WI38 (cell line): ENCODE data around the gene MKNK2.

Experiments used
- H3K4me3 ChIP-seq: 2 replicates; pipeline ENCODE4 v1.5.1; 2011; ENCODE audit warnings: low read depth, mild to moderate bottlenecking, control low read depth, low read length
- TF ChIP-seq, protein P1 (sequence below): IDR thresholded peaks from 2 replicates; pipeline ENCODE4 v1.5.1; 2012; ENCODE audit warnings: low read depth, mild to moderate bottlenecking, control low read depth, low read length

The MKNK2 gene

DNA sequence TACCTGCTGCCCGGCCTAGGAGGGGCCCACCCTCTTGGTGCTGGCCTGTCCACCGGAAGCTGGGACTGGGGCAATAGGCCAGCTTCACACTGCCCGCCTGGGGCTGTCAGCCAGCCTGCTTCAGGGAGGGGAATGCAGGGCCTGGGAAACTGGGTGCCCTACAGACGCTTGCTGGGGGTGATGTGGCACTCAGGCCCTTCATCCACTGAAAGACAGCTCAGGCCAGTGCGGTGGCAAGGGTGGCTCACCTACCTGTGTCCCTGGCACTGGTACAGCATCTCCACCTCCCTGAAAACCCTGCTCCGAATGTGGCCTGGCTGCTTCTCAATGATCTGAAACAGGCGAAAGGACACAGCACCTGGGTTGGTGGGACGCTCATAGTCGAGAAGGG is 7.8 kb downstream of the MKNK2 start:
- no peak overlapping the region for H3K4me3 ChIP-seq
- TF ChIP-seq, protein P1, sequence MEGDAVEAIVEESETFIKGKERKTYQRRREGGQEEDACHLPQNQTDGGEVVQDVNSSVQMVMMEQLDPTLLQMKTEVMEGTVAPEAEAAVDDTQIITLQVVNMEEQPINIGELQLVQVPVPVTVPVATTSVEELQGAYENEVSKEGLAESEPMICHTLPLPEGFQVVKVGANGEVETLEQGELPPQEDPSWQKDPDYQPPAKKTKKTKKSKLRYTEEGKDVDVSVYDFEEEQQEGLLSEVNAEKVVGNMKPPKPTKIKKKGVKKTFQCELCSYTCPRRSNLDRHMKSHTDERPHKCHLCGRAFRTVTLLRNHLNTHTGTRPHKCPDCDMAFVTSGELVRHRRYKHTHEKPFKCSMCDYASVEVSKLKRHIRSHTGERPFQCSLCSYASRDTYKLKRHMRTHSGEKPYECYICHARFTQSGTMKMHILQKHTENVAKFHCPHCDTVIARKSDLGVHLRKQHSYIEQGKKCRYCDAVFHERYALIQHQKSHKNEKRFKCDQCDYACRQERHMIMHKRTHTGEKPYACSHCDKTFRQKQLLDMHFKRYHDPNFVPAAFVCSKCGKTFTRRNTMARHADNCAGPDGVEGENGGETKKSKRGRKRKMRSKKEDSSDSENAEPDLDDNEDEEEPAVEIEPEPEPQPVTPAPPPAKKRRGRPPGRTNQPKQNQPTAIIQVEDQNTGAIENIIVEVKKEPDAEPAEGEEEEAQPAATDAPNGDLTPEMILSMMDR = no peak

DNA sequence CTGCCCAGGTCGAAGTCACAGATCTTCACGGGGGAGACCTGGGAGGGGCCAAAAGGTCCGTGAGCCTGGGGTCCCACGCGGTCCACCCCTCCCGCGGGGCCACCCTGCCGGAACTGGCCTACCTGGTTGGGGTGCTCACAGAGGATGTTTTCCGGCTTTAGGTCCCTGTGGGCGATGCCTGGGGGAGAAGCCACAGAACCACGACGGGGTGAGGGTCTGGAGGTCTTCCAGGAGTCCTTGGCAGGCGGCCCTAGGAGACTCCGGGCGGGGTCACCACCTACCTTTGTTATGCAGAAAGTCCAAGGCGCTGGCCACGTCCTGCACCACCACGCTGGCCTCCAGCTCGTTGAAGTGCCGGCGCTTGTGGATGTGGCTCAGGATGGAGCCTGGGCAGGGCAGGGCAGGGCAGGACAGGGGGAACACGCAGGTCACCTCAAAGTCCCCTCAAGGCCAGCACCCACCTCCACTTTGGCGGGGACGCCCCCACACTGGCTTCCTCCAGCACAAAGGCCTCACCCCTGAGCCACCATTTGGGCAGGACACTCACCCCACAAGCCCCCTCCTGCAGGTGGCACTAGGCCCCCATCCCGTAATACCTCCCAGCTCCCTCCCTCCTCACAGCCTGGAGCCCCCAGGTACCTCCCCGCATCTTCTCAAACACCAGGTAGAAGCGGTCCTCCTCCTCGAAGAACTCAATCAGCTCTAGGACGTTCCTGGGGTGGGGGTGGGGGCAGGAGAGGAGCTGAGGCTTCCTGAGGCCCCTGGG is 8.4 kb downstream of the MKNK2 start:
- no peak overlapping the region for H3K4me3 ChIP-seq
- TF ChIP-seq, protein P1 = no peak

DNA sequence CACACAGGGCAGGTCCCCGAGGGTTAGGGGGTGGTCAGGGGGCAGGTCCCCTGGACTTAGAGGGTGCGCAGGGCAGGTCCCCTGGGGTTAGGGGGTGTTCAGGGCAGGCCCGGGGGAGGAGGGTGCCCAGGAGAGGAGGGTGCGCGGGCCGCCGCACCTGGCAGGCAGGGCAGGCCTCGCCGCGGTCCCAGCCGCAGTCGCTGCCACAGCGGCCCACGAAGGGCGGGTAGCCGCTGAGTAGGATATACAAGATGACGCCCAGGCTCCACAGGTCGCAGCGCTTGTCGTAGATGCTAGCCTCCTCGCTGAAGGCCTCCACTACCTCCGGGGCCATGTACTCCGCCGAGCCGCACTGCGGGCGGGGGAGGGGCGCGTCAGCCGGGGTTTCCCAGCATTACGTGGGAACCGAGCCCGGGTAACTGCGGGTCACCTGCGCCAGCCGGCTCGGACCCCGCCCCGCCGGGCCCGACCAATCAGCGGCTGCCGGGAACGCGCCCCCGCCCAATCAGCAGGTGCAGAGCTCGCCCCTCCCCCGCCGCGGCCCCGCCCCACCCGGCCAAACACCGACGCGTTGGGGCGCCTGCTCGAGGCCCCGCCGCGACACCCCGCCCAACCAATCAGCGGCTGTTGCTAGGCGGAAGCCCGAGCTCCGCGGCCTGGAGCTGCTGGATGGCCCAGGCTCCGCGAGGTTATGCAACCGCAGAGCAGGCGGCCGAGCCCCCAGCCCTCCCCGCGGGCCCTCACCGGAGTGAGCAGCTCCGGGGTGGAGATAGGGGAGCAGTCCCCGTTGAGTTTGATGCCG is 9.2 kb downstream of the MKNK2 start:
- H3K4me3 ChIP-seq = no peak overlapping the region
- TF ChIP-seq, protein P1 = no peak

DNA sequence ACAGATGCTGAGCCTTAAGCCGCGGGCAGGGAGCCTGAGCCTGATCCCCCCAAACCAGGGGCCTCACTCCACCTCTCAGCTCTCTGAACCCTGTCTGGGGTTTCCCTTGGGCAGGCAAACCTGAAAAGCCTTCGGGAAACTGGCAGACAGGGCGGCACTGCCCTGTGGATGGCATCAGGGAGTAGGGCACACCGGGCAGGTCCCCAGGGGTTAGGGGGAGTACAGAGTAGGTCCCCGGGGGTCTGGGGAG is 9.7 kb downstream of the MKNK2 start:
- no peak overlapping the region for H3K4me3 ChIP-seq
- TF ChIP-seq, protein P1 = no peak

DNA sequence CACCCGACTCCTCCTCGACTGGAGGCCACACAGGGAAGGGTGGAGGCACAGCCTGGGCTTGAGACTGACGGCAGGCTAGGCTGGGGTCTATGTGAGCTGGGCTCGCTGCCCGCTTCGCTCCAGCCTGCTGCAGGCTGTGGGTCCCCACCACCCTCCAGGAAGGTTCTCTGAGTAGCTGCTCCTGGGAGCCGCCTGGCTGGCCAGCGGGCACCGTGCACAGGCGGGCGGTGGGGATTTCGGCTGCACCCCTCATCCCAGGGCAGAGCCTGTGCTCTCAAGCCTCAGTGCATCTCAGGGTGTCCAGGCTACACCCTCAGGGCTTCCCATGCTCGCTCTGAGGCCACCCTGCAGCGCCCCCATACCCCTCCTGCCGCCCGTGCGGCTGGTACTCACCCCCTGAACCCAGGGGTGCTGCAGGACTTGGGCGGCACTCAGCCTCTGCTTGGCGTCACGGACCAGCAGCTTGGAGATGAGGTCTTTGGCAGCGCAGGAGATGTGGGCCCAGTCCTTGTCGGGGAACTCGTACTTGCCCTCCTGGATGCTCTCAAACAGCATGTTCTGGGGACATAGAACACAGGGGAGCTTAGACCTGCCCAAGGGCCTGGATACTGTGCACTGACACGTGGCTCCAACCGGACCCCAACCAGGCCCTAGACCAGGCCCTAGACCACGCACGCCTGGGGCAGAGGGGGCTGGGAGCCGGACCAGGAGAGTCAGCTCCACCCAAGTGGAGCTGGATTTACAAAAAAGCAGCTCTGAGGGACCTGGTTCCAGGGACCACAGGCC is 10.2 kb downstream of the MKNK2 start:
- TF ChIP-seq, protein P1 = no peak
- no peak overlapping the region for H3K4me3 ChIP-seq

DNA sequence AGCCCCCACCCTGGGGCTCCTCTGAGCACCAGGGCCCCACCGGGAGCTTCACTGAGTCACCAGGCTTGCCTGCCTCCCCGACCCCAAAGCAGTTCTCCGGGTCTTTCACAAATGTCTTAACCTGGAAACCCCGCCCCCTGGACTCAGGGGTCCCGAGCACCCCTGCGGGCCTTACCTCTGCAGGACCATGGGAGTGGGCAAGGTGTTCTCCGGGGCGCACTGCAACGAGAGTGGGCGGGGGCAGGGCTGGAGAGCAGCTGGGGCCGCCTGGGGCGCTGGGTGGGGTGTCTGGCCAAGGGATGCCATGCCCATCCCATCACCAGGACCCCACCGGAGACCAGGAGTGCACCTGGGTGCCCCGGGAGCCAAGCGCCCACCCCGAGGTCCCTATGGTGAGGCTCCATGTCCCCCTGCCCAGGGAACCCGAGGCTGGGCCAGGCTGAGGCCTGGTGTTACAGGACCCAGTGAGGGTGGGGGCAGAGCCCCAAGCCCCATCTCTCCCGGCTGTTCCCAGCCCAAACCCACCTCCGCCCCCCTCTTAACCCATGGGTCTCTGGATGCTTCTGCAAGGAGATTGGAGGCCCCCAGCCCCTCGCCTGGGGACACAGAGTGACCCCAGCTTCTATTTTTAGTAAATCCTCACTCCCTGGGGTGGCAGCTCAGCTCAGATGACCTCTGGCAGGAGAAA is 10.9 kb downstream of the MKNK2 start:
- H3K4me3 ChIP-seq = no peak overlapping the region
- TF ChIP-seq, protein P1 = no peak
